ENCODE measurements around the gene TMEM151B.

- no peak for TF ChIP-seq POLR2A (IDR thresholded peaks at IDR 0.05; ENCODE audit: low read depth, low read length)
- no peak for TF ChIP-seq POLR2AphosphoS5 (IDR thresholded peaks at IDR 0.05; ENCODE audit: low read depth, low read length)
- no peak for TF ChIP-seq POU2F2 (IDR thresholded peaks at IDR 0.05; ENCODE audit: low read depth, low read length)
- no peak for TF ChIP-seq TAF1 (IDR thresholded peaks at IDR 0.05; ENCODE audit: low read depth, low read length)
- TF ChIP-seq SPI1 (IDR thresholded peaks at IDR 0.05; ENCODE audit: low read depth, low read length), result no peak
These were observed 24.9 kb downstream of the TMEM151B start for GRCh38 chr6:44294832-44295791.
